SK-N-SH (cell line): ENCODE measurements around the gene ZNF20. TPM values are rescaled to one million over a fixed set of nuclear protein-coding genes. Genes with fewer than 3 reads are reported as not detected.

ENCODE experiments used
- CTCF ChIA-PET: fragments of 300-600, 350-600 bp; formaldehyde crosslinking; extraction: SDS; loops from one replicate; lab custom pipeline; 2021; lab: Yijun Ruan, JAX
- POLR2A ChIA-PET: fragments of 350-600 bp; sonication (Branson Sonifier 250); formaldehyde crosslinking; extraction: SDS; loops from one replicate; lab custom pipeline; 2020; ENCODE audit warnings: antibody characterized with exemption, inconsistent platforms; lab: Yijun Ruan, JAX
- DNase-seq: peaks from one replicate; pipeline ENCODE4 v3.0.0; 2012
- H2AFZ ChIP-seq: fragments of 200-600 bp; sonication (generic); 2 replicates; pipeline ENCODE4 v1.8.1; 2016; ENCODE audit warnings: antibody characterized with exemption, mild to moderate bottlenecking, low read depth
- H3F3A ChIP-seq: fragments of 200-600 bp; sonication (generic); replicated peaks from 2 replicates; pipeline ENCODE3; 2016; ENCODE audit warnings: antibody characterized with exemption, mild to moderate bottlenecking; ENCODE audit not compliant: insufficient read depth
- H3K27ac ChIP-seq, 2 experiments: fragments of 200-500 bp in 1 of 2; fragments of 200-600 bp in 1 of 2; sonication (Bioruptor generic) in 1 of 2; sonication (generic), shearing (Covaris generic) in 1 of 2; 2 replicates each; pipeline versions ENCODE4 v1.5.1 to v1.6.1; 2014 to 2016; ENCODE audit warnings: low read depth in 2 of 2, inconsistent platforms in 1 of 2, low read length in 1 of 2, mild to moderate bottlenecking in 1 of 2, mixed read lengths in 1 of 2
- H3K27me3 ChIP-seq: fragments of 200-600 bp; sonication (generic), shearing (Covaris generic); 2 replicates; pipeline ENCODE4 v1.6.1; 2016; ENCODE audit warnings: mixed run types; ENCODE audit not compliant: insufficient read depth
- H3K36me3 ChIP-seq, 2 experiments: fragments of 200-500 bp in 1 of 2; fragments of 200-600 bp in 1 of 2; sonication (Bioruptor generic) in 1 of 2; sonication (generic) in 1 of 2; replicated peaks in 1 of 2; 2 replicates each; pipeline versions ENCODE3 to v1.5.1; 2014 to 2016; ENCODE audit warnings: low read length in 1 of 2, mild to moderate bottlenecking in 1 of 2; ENCODE audit not compliant: insufficient read depth in 2 of 2, control insufficient read depth in 1 of 2
- H3K4me1 ChIP-seq, 2 experiments: fragments of 200-500 bp in 1 of 2; fragments of 200-600 bp in 1 of 2; sonication (Bioruptor generic) in 1 of 2; sonication (generic), shearing (Covaris generic) in 1 of 2; 2 replicates each; pipeline versions ENCODE4 v1.5.1 to v1.6.1; 2014 to 2016; ENCODE audit warnings: low read depth in 1 of 2, low read length in 1 of 2, mixed run types in 1 of 2; ENCODE audit not compliant: insufficient read depth in 2 of 2, control insufficient read depth in 1 of 2
- H3K4me2 ChIP-seq: fragments of 200-600 bp; sonication (generic), shearing (Covaris generic); 2 replicates; pipeline ENCODE4 v1.6.1; 2017; ENCODE audit warnings: mixed run types
- H3K4me3 ChIP-seq, 2 experiments: fragments of 200-500 bp in 1 of 2; fragments of 200-600 bp in 1 of 2; sonication (Bioruptor generic) in 1 of 2; sonication (generic), shearing (Covaris generic) in 1 of 2; 2 replicates each; pipeline versions ENCODE4 v1.5.1 to v1.8.1; 2014 to 2016; ENCODE audit warnings: low read depth in 2 of 2, inconsistent platforms in 1 of 2, low read length in 1 of 2, mild to moderate bottlenecking in 1 of 2, mixed read lengths in 1 of 2, moderate library complexity in 1 of 2
- H3K79me2 ChIP-seq: fragments of 200-600 bp; sonication (generic); 2 replicates; pipeline ENCODE4 v1.8.1; 2017; ENCODE audit warnings: mild to moderate bottlenecking; ENCODE audit not compliant: insufficient read depth
- H3K9ac ChIP-seq: fragments of 200-600 bp; sonication (generic); 2 replicates; pipeline ENCODE4 v1.6.1; 2017; ENCODE audit warnings: mixed run types
- H3K9me2 ChIP-seq: fragments of 200-600 bp; sonication (generic); 2 replicates; pipeline ENCODE4 v1.6.1; 2017; ENCODE audit warnings: mixed run types
- H3K9me3 ChIP-seq: fragments of 200-600 bp; sonication (generic); 2 replicates; pipeline ENCODE4 v1.6.1; 2017; ENCODE audit warnings: mixed run types, mild to moderate bottlenecking, moderate library complexity
- H4K20me1 ChIP-seq: fragments of 200-600 bp; sonication (generic); 2 replicates; pipeline ENCODE4 v1.6.1; 2017; ENCODE audit warnings: mild to moderate bottlenecking, mixed run types; ENCODE audit not compliant: insufficient read depth
- CHD2 ChIP-seq: fragments of 150-350 bp; IDR thresholded peaks from 2 replicates; pipeline ENCODE4 v1.6.1; 2018; ENCODE audit warnings: low read length; ENCODE audit not compliant: partially characterized antibody
- ELF1 ChIP-seq: IDR thresholded peaks from 2 replicates; pipeline ENCODE4 v1.4.0; 2012
- FOSL2 ChIP-seq: IDR thresholded peaks from 2 replicates; pipeline ENCODE4 v1.4.0; 2012; ENCODE audit warnings: low read depth, mild to moderate bottlenecking, moderate library complexity, borderline replicate concordance
- FOXJ3 ChIP-seq: sonication (generic); formaldehyde crosslinking; IDR thresholded peaks from 2 replicates; pipeline ENCODE4 v1.5.1; 2020; ENCODE audit warnings: mild to moderate bottlenecking, missing genetic modification reagents
- FOXM1 ChIP-seq: IDR thresholded peaks from 2 replicates; pipeline ENCODE4 v1.4.0; 2012; ENCODE audit warnings: low read depth, mild to moderate bottlenecking
- GABPA ChIP-seq: IDR thresholded peaks from 2 replicates; pipeline ENCODE4 v1.4.0; 2012; ENCODE audit warnings: low read depth, mild to moderate bottlenecking
- GATA2 ChIP-seq: sonication (generic); formaldehyde crosslinking; IDR thresholded peaks from 2 replicates; pipeline ENCODE4 v1.5.0; 2020; ENCODE audit warnings: mild to moderate bottlenecking, missing genetic modification reagents
- JUND ChIP-seq: IDR thresholded peaks from 2 replicates; pipeline ENCODE4 v1.4.0; 2012
- MEF2A ChIP-seq: IDR thresholded peaks from 2 replicates; pipeline ENCODE4 v1.4.0; 2012; ENCODE audit warnings: low read depth, borderline replicate concordance
- MXI1 ChIP-seq: IDR thresholded peaks from 2 replicates; pipeline ENCODE4 v1.6.1; 2012; ENCODE audit warnings: mild to moderate bottlenecking, low read depth, low read length, improper control_type of control experiment
- NFIC ChIP-seq: IDR thresholded peaks from 2 replicates; pipeline ENCODE4 v1.4.0; 2012; ENCODE audit warnings: borderline replicate concordance
- RFX5 ChIP-seq: IDR thresholded peaks from 2 replicates; pipeline ENCODE4 v1.6.1; 2012; ENCODE audit warnings: mild to moderate bottlenecking, improper control_type of control experiment, low read length
- RXRA ChIP-seq: IDR thresholded peaks from 2 replicates; pipeline ENCODE4 v1.4.0; 2012; ENCODE audit warnings: low read depth, mild to moderate bottlenecking, borderline replicate concordance
- SMC3 ChIP-seq: IDR thresholded peaks from 2 replicates; pipeline ENCODE4 v1.6.1; 2012; ENCODE audit warnings: low read depth, low read length, improper control_type of control experiment
- TAF1 ChIP-seq: IDR thresholded peaks from 2 replicates; pipeline ENCODE4 v1.6.1; 2012; ENCODE audit warnings: low read depth, mild to moderate bottlenecking, low read length, moderate library complexity, borderline replicate concordance
- TCF12 ChIP-seq: IDR thresholded peaks from 2 replicates; pipeline ENCODE4 v1.4.0; 2012
- USF1 ChIP-seq: IDR thresholded peaks from 2 replicates; pipeline ENCODE4 v1.4.0; 2012; ENCODE audit warnings: low read depth, borderline replicate concordance
- YY1 ChIP-seq: IDR thresholded peaks from 2 replicates; pipeline ENCODE4 v1.4.0; 2012; ENCODE audit warnings: low read depth, mild to moderate bottlenecking
- ZBTB33 ChIP-seq: IDR thresholded peaks from 2 replicates; pipeline ENCODE4 v1.4.0; 2012; ENCODE audit warnings: low read depth, borderline replicate concordance
- WGBS: methylation state at CpG from one replicate; pipeline ENCODE4 v1.1.6; 2017; ENCODE audit warnings: low lambda C conversion rate; 5-methylcytosine and 5-hydroxymethylcytosine counted together
- polyA plus RNA-seq, 3 experiments: library from polyadenylated mRNA; depleted of rRNA; stranded (reverse); fragments of >200 nt; gene quantifications; 2 replicates each; pipeline ENCODE4 v1.2.3, GENCODE V29; 2012
- TF ChIP-seq, protein P1 (sequence below): fragments of 200-600 bp; sonication (generic); IDR thresholded peaks from 2 replicates; pipeline ENCODE4 v1.6.1; 2017; ENCODE audit warnings: antibody characterized with exemption, mild to moderate bottlenecking, moderate library complexity
- TF ChIP-seq, protein P2 (sequence below): IDR thresholded peaks from 2 replicates; pipeline ENCODE4; 2012
- TF ChIP-seq, protein P3 (sequence below): fragments of 150-350 bp; IDR thresholded peaks from 2 replicates; pipeline ENCODE4 v1.6.1; 2017; ENCODE audit warnings: antibody characterized with exemption, low read length, low read depth, borderline replicate concordance
- TF ChIP-seq, protein P4 (sequence below): IDR thresholded peaks from 2 replicates; pipeline ENCODE4 v1.4.0; 2012; ENCODE audit warnings: low read depth

The ZNF20 gene
- polyA plus RNA-seq, 1 of the 3 experiments (the other 2 are of a cell fraction) = 1.8 TPM

GRCh38 chr19:12162882-12163806 lies 23.0 kb upstream of the ZNF20 start, which contains the start of gene ZNF136:
Gene ZNF136, plus strand, starts transcription at chr19:12163096. Its CDS starts 108 bp downstream, at chr19:12163204.
- DNase-seq = peak; percentile 98
- Histone ChIP-seq H3K4me1 (peaks cover 7 to 11% of the 10 kb centered on the region in 2 experiments; a peak in 2 of 4 replicates), H3K4me2 (peak within 1 kb of the TSS; percentile 87), H3F3A (peaks cover 14% of the 10 kb centered on the region), H3K9me2 (no peaks in the 10 kb centered on the region), H3K27ac (peak within 1 kb of the TSS; percentile 90 to 92), H3K9ac (peak within 1 kb of the TSS; percentile 96), H3K4me3 (peak within 1 kb of the TSS; percentile 91 to 98), H2AFZ (peak within 1 kb of the TSS; percentile 99), H3K9me3 (no peaks in the 10 kb centered on the region), H3K79me2 (peaks cover 48% of the 10 kb centered on the region), H3K36me3 (peaks cover 0 to 12% of the 10 kb centered on the region in 2 experiments), H4K20me1 (0 out of 2 replicates have a peak, but pooled peaks cover 3% of the 10 kb centered on the region), H3K27me3 (no peaks in the 10 kb centered on the region)
- ChIA-PET CTCF (interaction anchor here (0.6 to 2.6 kb wide), 4 partner anchors 9 to 23 kb away, joined by 3 to 11 read pairs (median 4); partner anchors contain the start of gene ZNF20), POLR2A (interaction anchor here (0.7 to 1.6 kb wide), 4 partner anchors 128 to 278 kb away, joined by 3 to 7 read pairs (median 4); partner anchors contain the start of genes ZNF433, ZNF443 and ZNF563)
- WGBS = 3% methylated on average over 15 of the region's 57 CpGs
- TF ChIP-seq TAF1 = peak; percentile 72; the same call in 1 of the 2 replicates
- no peak for TF ChIP-seq SMC3
- no peak for TF ChIP-seq RXRA
- TF ChIP-seq ELF1 = peak; percentile 24; the same call in 1 of the 2 replicates
- TF ChIP-seq YY1 = no peak
- TF ChIP-seq FOXM1 = no peak
- TF ChIP-seq, protein P1, sequence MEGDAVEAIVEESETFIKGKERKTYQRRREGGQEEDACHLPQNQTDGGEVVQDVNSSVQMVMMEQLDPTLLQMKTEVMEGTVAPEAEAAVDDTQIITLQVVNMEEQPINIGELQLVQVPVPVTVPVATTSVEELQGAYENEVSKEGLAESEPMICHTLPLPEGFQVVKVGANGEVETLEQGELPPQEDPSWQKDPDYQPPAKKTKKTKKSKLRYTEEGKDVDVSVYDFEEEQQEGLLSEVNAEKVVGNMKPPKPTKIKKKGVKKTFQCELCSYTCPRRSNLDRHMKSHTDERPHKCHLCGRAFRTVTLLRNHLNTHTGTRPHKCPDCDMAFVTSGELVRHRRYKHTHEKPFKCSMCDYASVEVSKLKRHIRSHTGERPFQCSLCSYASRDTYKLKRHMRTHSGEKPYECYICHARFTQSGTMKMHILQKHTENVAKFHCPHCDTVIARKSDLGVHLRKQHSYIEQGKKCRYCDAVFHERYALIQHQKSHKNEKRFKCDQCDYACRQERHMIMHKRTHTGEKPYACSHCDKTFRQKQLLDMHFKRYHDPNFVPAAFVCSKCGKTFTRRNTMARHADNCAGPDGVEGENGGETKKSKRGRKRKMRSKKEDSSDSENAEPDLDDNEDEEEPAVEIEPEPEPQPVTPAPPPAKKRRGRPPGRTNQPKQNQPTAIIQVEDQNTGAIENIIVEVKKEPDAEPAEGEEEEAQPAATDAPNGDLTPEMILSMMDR = no peak
- TF ChIP-seq, protein P2, sequence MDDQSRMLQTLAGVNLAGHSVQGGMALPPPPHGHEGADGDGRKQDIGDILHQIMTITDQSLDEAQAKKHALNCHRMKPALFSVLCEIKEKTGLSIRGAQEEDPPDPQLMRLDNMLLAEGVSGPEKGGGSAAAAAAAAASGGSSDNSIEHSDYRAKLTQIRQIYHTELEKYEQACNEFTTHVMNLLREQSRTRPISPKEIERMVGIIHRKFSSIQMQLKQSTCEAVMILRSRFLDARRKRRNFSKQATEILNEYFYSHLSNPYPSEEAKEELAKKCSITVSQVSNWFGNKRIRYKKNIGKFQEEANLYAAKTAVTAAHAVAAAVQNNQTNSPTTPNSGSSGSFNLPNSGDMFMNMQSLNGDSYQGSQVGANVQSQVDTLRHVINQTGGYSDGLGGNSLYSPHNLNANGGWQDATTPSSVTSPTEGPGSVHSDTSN = peak; percentile 89
- TF ChIP-seq, protein P3, sequence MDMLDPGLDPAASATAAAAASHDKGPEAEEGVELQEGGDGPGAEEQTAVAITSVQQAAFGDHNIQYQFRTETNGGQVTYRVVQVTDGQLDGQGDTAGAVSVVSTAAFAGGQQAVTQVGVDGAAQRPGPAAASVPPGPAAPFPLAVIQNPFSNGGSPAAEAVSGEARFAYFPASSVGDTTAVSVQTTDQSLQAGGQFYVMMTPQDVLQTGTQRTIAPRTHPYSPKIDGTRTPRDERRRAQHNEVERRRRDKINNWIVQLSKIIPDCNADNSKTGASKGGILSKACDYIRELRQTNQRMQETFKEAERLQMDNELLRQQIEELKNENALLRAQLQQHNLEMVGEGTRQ = no peak
- TF ChIP-seq, protein P4, sequence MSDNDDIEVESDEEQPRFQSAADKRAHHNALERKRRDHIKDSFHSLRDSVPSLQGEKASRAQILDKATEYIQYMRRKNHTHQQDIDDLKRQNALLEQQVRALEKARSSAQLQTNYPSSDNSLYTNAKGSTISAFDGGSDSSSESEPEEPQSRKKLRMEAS = no peak
- TF ChIP-seq RFX5 = no peak
- TF ChIP-seq MEF2A = no peak
- TF ChIP-seq JUND = no peak
- no peak for TF ChIP-seq NFIC
- TF ChIP-seq USF1 = no peak
- no peak for TF ChIP-seq TCF12
- peak; percentile 87 for TF ChIP-seq MXI1
- peak; percentile 99 for TF ChIP-seq CHD2
- TF ChIP-seq GATA2 (CRISPR knock-in tag) = no peak
- TF ChIP-seq GABPA = peak; percentile 62
- peak; percentile 97 for TF ChIP-seq ZBTB33
- no peak for TF ChIP-seq FOSL2
- TF ChIP-seq FOXJ3 (CRISPR knock-in tag) = no peak
